Amniotic epithelial cell (primary cell): ENCODE measurements around the gene RAB11FIP2.
A peak's percentile ranks its signal among the peaks of the same experiment; 100 is the strongest.

Experiments used
- DNase-seq: peaks from one replicate; pipeline ENCODE4 v3.0.0-alpha.2; 2010; ENCODE audit warnings: low read depth

The RAB11FIP2 gene

GRCh38 chr10:117980755-117981702 is 65.7 kb downstream of the RAB11FIP2 start:
- no peak for DNase-seq

- DNase-seq = peak; percentile 52
Measured at GRCh38 chr10:117980216-117980615, 66.5 kb downstream of the RAB11FIP2 start.

GRCh38 chr10:117972168-117972837 is 74.4 kb downstream of the RAB11FIP2 start:
- DNase-seq = no peak

- no peak for DNase-seq
Measured at GRCh38 chr10:117970962-117971361, 75.8 kb downstream of the RAB11FIP2 start.

GRCh38 chr10:117969592-117969991 is 77.1 kb downstream of the RAB11FIP2 start:
- DNase-seq = no peak

- no peak for DNase-seq
Measured at GRCh38 chr10:117968354-117969182, 78.2 kb downstream of the RAB11FIP2 start.

GRCh38 chr10:117967149-117967650 is 79.5 kb downstream of the RAB11FIP2 start:
- DNase-seq = no peak

GRCh38 chr10:117965984-117966383 is 80.8 kb downstream of the RAB11FIP2 start:
- no peak for DNase-seq

- DNase-seq = no peak
Measured at GRCh38 chr10:117964536-117964935, 82.2 kb downstream of the RAB11FIP2 start.

- DNase-seq = no peak
Measured at GRCh38 chr10:117960345-117960935, 86.3 kb downstream of the RAB11FIP2 start.

GRCh38 chr10:117956972-117957371 is 89.8 kb downstream of the RAB11FIP2 start:
- DNase-seq = no peak

- DNase-seq = no peak
Measured at GRCh38 chr10:117955176-117955575, 91.6 kb downstream of the RAB11FIP2 start.
